Thoracic aorta (tissue), 2 donors: ENCODE measurements around the gene CHRNB2. TPM values are rescaled to one million over a fixed set of nuclear protein-coding genes. Genes with fewer than 3 reads are reported as not detected.

Experiments
- ATAC-seq: fragments of 150-250 bp; one replicate; pipeline ENCODE4 v1.8.0; 2017; ENCODE audit warnings: low read depth; ENCODE audit not compliant: insufficient number of reproducible peaks, low FRiP score
- DNase-seq: peaks from one replicate; pipeline ENCODE4 v3.0.0-alpha.2; 2020; ENCODE audit warnings: low spot score
- H3K27ac ChIP-seq, 2 donors: fragments of 200-600 bp; sonication (generic); 1 replicate in 1 of 2; 2 replicates in 1 of 2; pipeline ENCODE4 v1.5.1; 2016; ENCODE audit warnings: mild to moderate bottlenecking in 2 of 2, moderate library complexity in 2 of 2
- H3K27me3 ChIP-seq: fragments of 200-600 bp; sonication (generic); replicated peaks from 2 replicates; pipeline ENCODE4 v1.6.0; 2016; ENCODE audit warnings: mild to moderate bottlenecking; ENCODE audit not compliant: insufficient read depth
- H3K36me3 ChIP-seq: fragments of 200-600 bp; sonication (generic); one replicate; pipeline ENCODE4 v1.5.1; 2016
- H3K4me1 ChIP-seq, 2 donors: fragments of 200-600 bp; sonication (generic); 1 replicate in 1 of 2; 2 replicates in 1 of 2; pipeline versions ENCODE4 v1.5.1 to v1.6.0; 2016; ENCODE audit warnings: low read depth in 2 of 2, mild to moderate bottlenecking in 1 of 2; ENCODE audit not compliant: control insufficient read depth in 1 of 2
- H3K4me3 ChIP-seq: fragments of 200-600 bp; sonication (generic); 2 replicates; pipeline ENCODE4 v1.5.1; 2016; ENCODE audit warnings: mild to moderate bottlenecking
- H3K9me3 ChIP-seq: fragments of 200-600 bp; sonication (generic); 2 replicates; pipeline ENCODE4 v1.5.1; 2016
- CTCF ChIP-seq: fragments of 200-600 bp; sonication (generic); IDR thresholded peaks from one replicate; pipeline ENCODE4 v1.5.1; 2019; ENCODE audit warnings: antibody characterized with exemption
- total RNA-seq, 2 donors: library from RNA; depleted of rRNA; stranded (reverse); fragments of >200 nt; gene quantifications; one replicate each; pipeline versions ENCODE4 v1.1.0 to v1.2.3, GENCODE V29; 2016

The CHRNB2 gene
- total RNA-seq, 2 donors from 2014 or later: not detected

GRCh38 chr1:154557939-154558719 lies 9.4 kb upstream of the CHRNB2 start, which contains the start of gene UBE2Q1:
TSS of gene UBE2Q1 (minus strand) at chr1:154558662. CDS start at chr1:154558553, 109 bp downstream.
- no peak for ATAC-seq
- Histone ChIP-seq H3K9me3 (no peaks in the 10 kb centered on the region), H3K27me3 (no peaks in the 10 kb centered on the region), H3K27ac (peak within 1 kb of the TSS; percentile 72 to 92), H3K4me1 (peaks cover 12 to 25% of the 10 kb centered on the region in 2 donors), H3K4me3 (peak within 1 kb of the TSS; percentile 92), H3K36me3 (peaks cover 26% of the 10 kb centered on the region)
- DNase-seq: no peak
- TF ChIP-seq CTCF: no peak

- H3K9me3 ChIP-seq: no peaks in the 10 kb centered on the region
- H3K36me3 ChIP-seq: peaks cover 19% of the 10 kb centered on the region
- no peaks in the 10 kb centered on the region for H3K27me3 ChIP-seq
- TF ChIP-seq CTCF: no peak
- DNase-seq: peak; percentile 97
- H3K4me3 ChIP-seq: peak overlapping the region; percentile 92
- H3K4me1 ChIP-seq: peaks cover 12 to 25% of the 10 kb centered on the region in 2 donors
- peak; percentile 90 for ATAC-seq
- H3K27ac ChIP-seq: peak overlapping the region; percentile 70 to 92
Measured at GRCh38 chr1:154558720-154559465, 8.7 kb upstream of the CHRNB2 start.

GRCh38 chr1:154559466-154560044 lies 8.0 kb upstream of the CHRNB2 start:
- H3K4me1 ChIP-seq: peaks cover 12 to 25% of the 10 kb centered on the region in 2 donors
- H3K27ac ChIP-seq: peak overlapping the region; percentile 70 to 92
- no peaks in the 10 kb centered on the region for H3K27me3 ChIP-seq
- DNase-seq: peak; percentile 60
- peak overlapping the region; percentile 92 for H3K4me3 ChIP-seq
- H3K36me3 ChIP-seq: peaks cover 12% of the 10 kb centered on the region
- no peaks in the 10 kb centered on the region for H3K9me3 ChIP-seq
- TF ChIP-seq CTCF: peak; percentile 93
- peak; percentile 57 for ATAC-seq

- no peak overlapping the region for H3K27ac ChIP-seq
- TF ChIP-seq CTCF: no peak
- H3K4me3 ChIP-seq: no peak overlapping the region
- H3K27me3 ChIP-seq: no peaks in the 10 kb centered on the region
- DNase-seq: no peak
- no peaks in the 10 kb centered on the region for H3K36me3 ChIP-seq
- ATAC-seq: no peak
- no peaks in the 10 kb centered on the region for H3K9me3 ChIP-seq
- H3K4me1 ChIP-seq: peaks cover 3 to 11% of the 10 kb centered on the region in 2 donors
Measured at GRCh38 chr1:154565876-154566275, 1.7 kb upstream of the CHRNB2 start.
